DMS79 (cell line): ENCODE measurements around the gene PLCL1.
"Not testable (repeated sequence)": the region's sequence is repeated elsewhere in the genome, so short reads cannot be mapped to it uniquely, and the experiment has no call there.

Source experiments
- DNase-seq: peaks from one replicate; lab custom pipeline; 2025; lab: John Stamatoyannopoulos, UW

PLCL1 gene

GRCh38 chr2:198178766-198179165 lies 374.4 kb downstream of the PLCL1 start:
- no peak for DNase-seq

DNA sequence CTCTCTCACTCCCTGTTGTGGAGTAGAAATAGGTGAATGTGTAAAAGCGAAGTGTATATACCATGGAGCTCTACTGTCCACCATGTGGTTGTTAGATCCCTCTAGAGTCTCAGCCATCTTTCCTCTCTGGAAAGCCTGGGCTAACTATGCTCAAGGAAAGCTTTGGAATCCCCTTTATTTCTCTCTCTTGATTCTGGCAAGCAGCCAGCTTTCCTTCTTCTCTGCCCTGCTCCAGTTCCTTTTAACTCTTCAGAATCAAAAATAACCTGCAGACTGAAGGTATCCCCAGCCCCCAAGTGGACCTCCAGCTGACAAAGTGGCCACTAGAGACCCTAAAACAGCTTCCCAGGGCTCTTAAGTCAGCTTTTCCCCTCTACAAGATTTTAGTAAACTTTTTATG lies 381.9 kb downstream of the PLCL1 start:
- no peak for DNase-seq

GRCh38 chr2:198187841-198188240 lies 383.4 kb downstream of the PLCL1 start:
- no peak for DNase-seq

DNA sequence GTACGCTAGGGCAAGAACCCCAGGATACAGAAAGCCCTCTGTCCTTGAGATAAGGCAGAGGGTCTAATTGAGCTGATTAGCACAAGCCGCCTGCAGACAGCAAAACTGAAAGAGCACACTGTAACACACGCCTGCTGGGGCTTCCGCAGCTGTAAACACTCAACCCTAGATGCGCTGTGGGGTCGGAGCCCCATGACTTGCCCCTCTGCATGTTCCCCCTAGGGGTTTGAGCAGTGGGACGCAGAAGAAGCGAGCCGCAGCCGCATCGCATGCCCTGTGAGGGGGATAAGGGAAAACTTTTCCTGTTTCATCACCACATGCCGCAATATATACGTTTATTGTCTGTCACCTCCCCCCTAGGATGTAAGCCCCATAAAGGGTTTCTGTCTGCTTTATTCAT lies 384.6 kb downstream of the PLCL1 start:
- DNase-seq: no peak

DNA sequence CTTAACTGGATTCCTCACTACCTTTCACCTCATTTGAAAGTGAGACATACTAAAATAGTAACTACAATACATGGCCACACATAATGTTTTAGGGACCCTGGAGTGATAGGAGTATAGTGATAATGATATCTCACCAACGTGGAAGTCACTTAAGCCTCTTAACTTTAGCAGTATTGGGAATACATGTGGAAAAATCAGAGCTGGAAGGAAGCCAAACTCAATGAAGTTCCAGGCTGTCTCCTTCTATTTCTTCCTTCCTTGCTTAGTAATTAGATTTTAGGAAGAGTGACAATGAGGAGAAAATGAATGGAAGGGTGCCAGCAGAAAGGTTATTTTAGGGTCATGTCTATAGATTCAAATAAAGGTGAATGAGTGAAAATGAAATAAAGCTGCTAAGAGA lies 387.3 kb downstream of the PLCL1 start:
- DNase-seq: no peak

DNA sequence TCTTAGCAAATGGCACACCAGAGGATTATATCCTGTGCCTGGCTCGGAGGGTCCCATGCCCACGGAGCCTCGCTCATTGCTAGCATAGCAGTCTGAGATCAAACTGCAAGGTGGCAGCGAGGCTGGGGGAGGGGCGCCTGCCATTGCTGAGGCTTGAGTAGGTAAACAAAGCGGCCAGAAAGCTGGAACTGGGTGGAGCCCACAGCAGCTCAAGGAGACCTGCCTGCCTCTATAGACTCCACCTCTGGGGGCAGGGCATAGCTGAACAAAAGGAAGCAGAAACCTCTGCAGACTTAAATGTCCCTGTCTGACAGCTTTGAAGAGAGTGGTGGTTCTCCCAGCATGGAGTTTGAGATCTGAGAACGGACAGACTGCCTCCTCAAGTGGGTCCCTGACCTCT lies 392.2 kb downstream of the PLCL1 start:
- DNase-seq: not testable (repeated sequence)
